Mucosa of stomach (tissue), 1 donor: ENCODE data around the gene ANKRD62.
A peak's percentile ranks its signal among the peaks of the same experiment; 100 is the strongest.
"Not testable (repeated sequence)": the region's sequence is repeated elsewhere in the genome, so short reads cannot be mapped to it uniquely, and the experiment has no call there.

ENCODE experiments used
- H3K27me3 ChIP-seq: one replicate; pipeline ENCODE4 v1.7.0; 2013; ENCODE audit warnings: mild to moderate bottlenecking, low read length; ENCODE audit not compliant: control insufficient read depth, insufficient read depth
- H3K36me3 ChIP-seq: one replicate; pipeline ENCODE4 v1.7.0; 2013; ENCODE audit warnings: low read length; ENCODE audit not compliant: control insufficient read depth, insufficient read depth
- H3K4me1 ChIP-seq: one replicate; pipeline ENCODE4 v1.7.0; 2013; ENCODE audit warnings: mild to moderate bottlenecking, low read length; ENCODE audit not compliant: control insufficient read depth, insufficient read depth
- H3K4me3 ChIP-seq: one replicate; pipeline ENCODE4 v1.7.0; 2013; ENCODE audit warnings: low read length
- H3K9ac ChIP-seq: one replicate; pipeline ENCODE4 v1.7.0; 2013; ENCODE audit warnings: mild to moderate bottlenecking, low read length, moderate library complexity
- H3K9me3 ChIP-seq: one replicate; pipeline ENCODE4 v1.7.0; 2013; ENCODE audit warnings: mild to moderate bottlenecking, low read length, moderate library complexity; ENCODE audit not compliant: control insufficient read depth
- donor health status: Pancreatic carcinoma.

ANKRD62 gene

GRCh38 chr18:12068950-12069320, 24.7 kb upstream of the ANKRD62 start:
- H3K9ac ChIP-seq: no peak overlapping the region
- H3K36me3 ChIP-seq: no peaks in the 10 kb centered on the region
- H3K9me3 ChIP-seq: no peaks in the 10 kb centered on the region
- H3K4me1 ChIP-seq: no peaks in the 10 kb centered on the region
- no peaks in the 10 kb centered on the region for H3K27me3 ChIP-seq
- H3K4me3 ChIP-seq: no peak overlapping the region

- H3K36me3 ChIP-seq, H3K9ac ChIP-seq, H3K27me3 ChIP-seq, H3K4me3 ChIP-seq, H3K9me3 ChIP-seq, H3K4me1 ChIP-seq: not testable (repeated sequence)
These were observed 22.6 kb upstream of the ANKRD62 start for GRCh38 chr18:12071066-12071465.

- no peak overlapping the region for H3K9ac ChIP-seq
- no peaks in the 10 kb centered on the region for H3K27me3 ChIP-seq
- H3K4me3 ChIP-seq: no peak overlapping the region
- no peaks in the 10 kb centered on the region for H3K9me3 ChIP-seq
- H3K4me1 ChIP-seq: no peaks in the 10 kb centered on the region
- H3K36me3 ChIP-seq: no peaks in the 10 kb centered on the region
These were observed 20.6 kb upstream of the ANKRD62 start for GRCh38 chr18:12072996-12073395.

- Histone ChIP-seq H3K4me3 (no peak overlapping the region), H3K36me3 (no peaks in the 10 kb centered on the region), H3K9me3 (no peaks in the 10 kb centered on the region), H3K27me3 (no peaks in the 10 kb centered on the region), H3K9ac (no peak overlapping the region), H3K4me1 (no peaks in the 10 kb centered on the region)
These were observed 18.9 kb upstream of the ANKRD62 start for GRCh38 chr18:12074736-12075135.

GRCh38 chr18:12076424-12077140, 17.1 kb upstream of the ANKRD62 start:
- Histone ChIP-seq H3K9me3 (no peaks in the 10 kb centered on the region), H3K9ac (peak overlapping the region; percentile 34), H3K4me3 (no peak overlapping the region)

GRCh38 chr18:12077994-12078393, 15.6 kb upstream of the ANKRD62 start:
- H3K27me3 ChIP-seq, H3K9me3 ChIP-seq, H3K4me1 ChIP-seq, H3K4me3 ChIP-seq, H3K9ac ChIP-seq, H3K36me3 ChIP-seq: not testable (repeated sequence)

More at GRCh38 chr18:12076424-12077140, 17.1 kb upstream of the ANKRD62 start:
- Histone ChIP-seq H3K36me3 (no peaks in the 10 kb centered on the region), H3K4me1 (no peaks in the 10 kb centered on the region), H3K27me3 (no peaks in the 10 kb centered on the region)

- H3K9ac ChIP-seq: no peak overlapping the region
- no peaks in the 10 kb centered on the region for H3K27me3 ChIP-seq
- H3K4me3 ChIP-seq: no peak overlapping the region
- no peaks in the 10 kb centered on the region for H3K4me1 ChIP-seq
- no peaks in the 10 kb centered on the region for H3K36me3 ChIP-seq
- no peaks in the 10 kb centered on the region for H3K9me3 ChIP-seq
These were observed 14.0 kb upstream of the ANKRD62 start for GRCh38 chr18:12079491-12080237.

GRCh38 chr18:12085136-12085535, 8.5 kb upstream of the ANKRD62 start:
- Histone ChIP-seq H3K36me3 (no peaks in the 10 kb centered on the region), H3K4me1 (peaks cover 32% of the 10 kb centered on the region), H3K4me3 (no peak overlapping the region), H3K9me3 (no peaks in the 10 kb centered on the region), H3K9ac (no peak overlapping the region), H3K27me3 (no peaks in the 10 kb centered on the region)

GRCh38 chr18:12085786-12086185, 7.9 kb upstream of the ANKRD62 start:
- no peak overlapping the region for H3K4me3 ChIP-seq
- H3K4me1 ChIP-seq: peaks cover 32% of the 10 kb centered on the region
- no peaks in the 10 kb centered on the region for H3K27me3 ChIP-seq
- H3K9me3 ChIP-seq: no peaks in the 10 kb centered on the region
- no peaks in the 10 kb centered on the region for H3K36me3 ChIP-seq
- no peak overlapping the region for H3K9ac ChIP-seq

- Histone ChIP-seq H3K9ac (no peak overlapping the region), H3K27me3 (no peaks in the 10 kb centered on the region), H3K4me1 (peaks cover 32% of the 10 kb centered on the region)
These were observed 7.4 kb upstream of the ANKRD62 start for GRCh38 chr18:12086249-12086648.

GRCh38 chr18:12086677-12087470, 6.8 kb upstream of the ANKRD62 start:
- Histone ChIP-seq H3K36me3 (no peaks in the 10 kb centered on the region), H3K4me1 (peaks cover 32% of the 10 kb centered on the region), H3K9ac (no peak overlapping the region), H3K4me3 (no peak overlapping the region), H3K9me3 (no peaks in the 10 kb centered on the region), H3K27me3 (no peaks in the 10 kb centered on the region)

More at GRCh38 chr18:12086249-12086648, 7.4 kb upstream of the ANKRD62 start:
- H3K4me3 ChIP-seq: no peak overlapping the region
- no peaks in the 10 kb centered on the region for H3K36me3 ChIP-seq
- no peaks in the 10 kb centered on the region for H3K9me3 ChIP-seq

GRCh38 chr18:12087471-12088025, 6.1 kb upstream of the ANKRD62 start:
- no peaks in the 10 kb centered on the region for H3K9me3 ChIP-seq
- H3K9ac ChIP-seq: no peak overlapping the region
- no peaks in the 10 kb centered on the region for H3K27me3 ChIP-seq
- peaks cover 32% of the 10 kb centered on the region for H3K4me1 ChIP-seq
- no peaks in the 10 kb centered on the region for H3K36me3 ChIP-seq
- H3K4me3 ChIP-seq: no peak overlapping the region
